BJ (cell line): Measurements from ENCODE around the gene PARD3. TPM values are rescaled to one million over a fixed set of nuclear protein-coding genes. Genes with fewer than 3 reads are reported as not detected.
A peak's percentile ranks its signal among the peaks of the same experiment; 100 is the strongest.

ENCODE experiments used
- CTCF ChIA-PET: fragments of 350-600 bp; formaldehyde crosslinking; extraction: SDS; loops from one replicate; lab custom pipeline; 2021; ENCODE audit warnings: antibody characterized with exemption, inconsistent platforms; lab: Yijun Ruan, JAX
- POLR2A ChIA-PET: fragments of 300-600 bp; sonication (Branson Sonifier 250); formaldehyde crosslinking; extraction: SDS; loops from one replicate; lab custom pipeline; 2021; ENCODE audit warnings: antibody characterized with exemption; lab: Charles Lee
- DNase-seq: peaks from one replicate; pipeline ENCODE4 v3.0.0-alpha.2; 2011; ENCODE audit warnings: low read depth
- H3K27me3 ChIP-seq: 2 replicates; pipeline ENCODE4 v1.6.0; 2011; ENCODE audit warnings: low read length; ENCODE audit not compliant: control insufficient read depth, insufficient read depth
- H3K36me3 ChIP-seq: 2 replicates; pipeline ENCODE4 v1.5.1; 2011; ENCODE audit warnings: low read length; ENCODE audit not compliant: control insufficient read depth, insufficient read depth
- H3K4me3 ChIP-seq: 2 replicates; pipeline ENCODE4 v1.5.1; 2011; ENCODE audit warnings: low read depth, mild to moderate bottlenecking, control low read depth, low read length
- polyA plus RNA-seq: library from polyadenylated mRNA; depleted of rRNA; stranded (reverse); fragments of >200 nt; gene quantifications from 2 replicates; pipeline ENCODE4 v1.2.3, GENCODE V29; 2011
- TF ChIP-seq, protein P1 (sequence below): IDR thresholded peaks from 2 replicates; pipeline ENCODE4 v1.5.1; 2011; ENCODE audit warnings: low read depth, mild to moderate bottlenecking, control low read depth, inconsistent platforms, low read length, moderate library complexity; ENCODE audit not compliant: insufficient read depth

The PARD3 gene
- polyA plus RNA-seq, 1 experiment: 17.7 TPM

DNA sequence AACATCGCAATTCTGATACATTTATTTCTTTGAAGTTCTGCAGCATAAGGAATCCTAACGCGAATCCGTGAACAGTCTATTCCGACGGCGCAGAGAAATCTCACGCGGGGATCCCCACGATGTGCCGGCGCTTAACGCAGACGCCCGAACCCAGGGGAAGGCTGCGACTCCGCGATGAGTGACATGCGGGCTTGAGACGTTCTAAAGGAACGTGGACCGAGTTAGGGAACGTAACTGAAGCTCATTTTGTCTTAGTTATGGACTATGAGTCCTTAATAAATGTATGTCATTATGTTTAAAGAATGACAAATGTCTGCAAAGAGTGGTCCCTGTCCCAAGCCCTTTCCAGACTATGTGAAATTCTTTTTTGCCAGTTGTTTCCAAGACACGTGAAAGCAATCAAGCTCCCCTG is 995 bp upstream of the PARD3 start:
- CTCF ChIA-PET: interaction anchor here (1.4 to 2.6 kb wide), 2 partner anchors 9 to 92 kb away, joined by 6 to 9 read pairs; no protein-coding TSS in a partner anchor
- TF ChIP-seq, protein P1, sequence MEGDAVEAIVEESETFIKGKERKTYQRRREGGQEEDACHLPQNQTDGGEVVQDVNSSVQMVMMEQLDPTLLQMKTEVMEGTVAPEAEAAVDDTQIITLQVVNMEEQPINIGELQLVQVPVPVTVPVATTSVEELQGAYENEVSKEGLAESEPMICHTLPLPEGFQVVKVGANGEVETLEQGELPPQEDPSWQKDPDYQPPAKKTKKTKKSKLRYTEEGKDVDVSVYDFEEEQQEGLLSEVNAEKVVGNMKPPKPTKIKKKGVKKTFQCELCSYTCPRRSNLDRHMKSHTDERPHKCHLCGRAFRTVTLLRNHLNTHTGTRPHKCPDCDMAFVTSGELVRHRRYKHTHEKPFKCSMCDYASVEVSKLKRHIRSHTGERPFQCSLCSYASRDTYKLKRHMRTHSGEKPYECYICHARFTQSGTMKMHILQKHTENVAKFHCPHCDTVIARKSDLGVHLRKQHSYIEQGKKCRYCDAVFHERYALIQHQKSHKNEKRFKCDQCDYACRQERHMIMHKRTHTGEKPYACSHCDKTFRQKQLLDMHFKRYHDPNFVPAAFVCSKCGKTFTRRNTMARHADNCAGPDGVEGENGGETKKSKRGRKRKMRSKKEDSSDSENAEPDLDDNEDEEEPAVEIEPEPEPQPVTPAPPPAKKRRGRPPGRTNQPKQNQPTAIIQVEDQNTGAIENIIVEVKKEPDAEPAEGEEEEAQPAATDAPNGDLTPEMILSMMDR: no peak
- Histone ChIP-seq H3K27me3 (no peaks in the 10 kb centered on the region), H3K4me3 (peak overlapping the region; percentile 68), H3K36me3 (no peaks in the 10 kb centered on the region)
- no peak for DNase-seq
- POLR2A ChIA-PET: no interaction called here

DNA sequence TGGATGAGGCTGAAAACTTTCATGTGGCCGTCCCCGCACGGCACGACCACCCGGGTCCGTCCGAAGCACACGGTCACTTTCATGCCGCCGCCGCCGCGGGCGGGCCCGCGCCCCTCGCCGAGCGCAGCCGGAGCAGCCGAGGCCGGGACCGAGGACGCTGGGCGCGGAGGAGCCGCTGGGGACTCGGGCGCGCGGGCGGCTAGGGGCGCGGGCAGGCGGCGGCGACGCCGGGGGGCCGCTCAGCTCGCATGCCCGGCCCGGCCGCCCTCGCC is 247 bp downstream of the PARD3 start:
- no peaks in the 10 kb centered on the region for H3K36me3 ChIP-seq
- no peak for DNase-seq
- H3K27me3 ChIP-seq: no peaks in the 10 kb centered on the region
- POLR2A ChIA-PET: no interaction called here
- peak overlapping the region; percentile 68 for H3K4me3 ChIP-seq
- TF ChIP-seq, protein P1: no peak
- CTCF ChIA-PET: interaction anchor here (1.3 kb wide), 1 partner anchor 17 kb away, joined by 3 read pairs; no protein-coding TSS in a partner anchor

DNA sequence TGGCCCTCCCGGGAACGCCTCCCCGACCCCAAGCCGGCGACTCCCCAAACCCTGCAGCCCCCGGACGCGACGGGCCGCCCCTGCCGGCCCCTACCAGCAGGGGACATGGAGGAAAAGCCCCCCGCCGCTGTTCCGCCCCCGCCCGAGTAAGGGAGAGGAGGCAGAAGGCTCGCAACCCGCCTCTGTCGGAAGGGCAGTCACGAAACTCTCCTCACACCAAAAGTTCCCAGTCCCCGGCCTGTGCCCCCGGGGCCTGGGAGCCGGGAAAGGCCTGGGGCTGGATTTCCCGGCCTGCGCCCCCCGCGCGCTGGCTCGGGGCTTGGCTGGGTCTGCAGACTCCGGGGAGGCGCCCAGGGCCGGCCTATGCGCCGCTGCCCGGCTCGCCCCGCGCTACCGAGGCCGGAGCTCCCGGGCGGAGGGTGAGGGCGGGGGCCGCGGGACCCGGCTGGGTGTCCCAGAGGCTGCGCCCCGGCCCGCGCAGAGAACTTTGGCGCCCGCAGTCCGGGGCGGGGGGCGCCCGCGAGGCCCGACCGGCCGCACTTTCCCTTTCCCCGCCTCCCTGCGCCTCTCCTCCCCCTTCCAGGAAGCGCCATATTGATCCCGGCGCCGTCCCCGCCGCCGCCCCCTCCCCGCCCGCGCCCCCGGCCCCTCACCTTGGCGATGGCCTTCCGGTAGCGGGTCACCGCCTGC is 728 bp downstream of the PARD3 start:
- CTCF ChIA-PET: interaction anchor here (1.3 kb wide), 1 partner anchor 17 kb away, joined by 3 read pairs; no protein-coding TSS in a partner anchor
- Histone ChIP-seq H3K27me3 (no peaks in the 10 kb centered on the region), H3K36me3 (no peaks in the 10 kb centered on the region), H3K4me3 (peak overlapping the region; percentile 68)
- TF ChIP-seq, protein P1: peak; percentile 11; the same call in 1 of the 2 replicates
- DNase-seq: no peak
- POLR2A ChIA-PET: no interaction called here

DNA sequence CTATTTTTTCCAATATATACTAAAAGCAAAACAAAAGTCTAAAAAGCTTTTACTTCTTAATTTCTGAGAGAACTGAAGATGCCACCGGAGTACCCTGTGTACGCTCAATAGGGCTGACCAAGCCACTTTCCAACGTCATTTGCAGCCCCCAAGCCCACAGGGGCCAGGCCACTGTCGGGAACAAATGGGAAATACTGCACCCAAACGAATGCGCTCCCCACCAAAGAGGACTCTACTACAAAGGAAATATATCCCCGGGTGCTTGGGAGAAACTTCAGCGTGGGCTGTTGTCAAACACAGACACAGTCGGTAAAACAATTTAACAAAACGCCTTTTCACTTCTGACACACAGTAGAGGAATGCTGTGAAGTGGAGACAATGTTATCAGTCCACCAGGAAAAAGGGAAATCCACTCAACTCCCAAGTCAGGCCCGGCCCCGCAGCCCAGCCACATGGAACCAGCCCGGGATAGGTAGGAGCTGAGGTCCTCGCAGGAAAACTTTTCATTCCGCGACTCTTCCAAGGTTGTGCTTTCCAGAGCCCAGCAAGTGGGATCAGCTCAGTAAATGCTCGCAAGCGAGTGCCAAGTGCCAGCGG is 1.4 kb downstream of the PARD3 start:
- TF ChIP-seq, protein P1: no peak
- Histone ChIP-seq H3K27me3 (no peaks in the 10 kb centered on the region), H3K4me3 (peak overlapping the region; percentile 68), H3K36me3 (no peaks in the 10 kb centered on the region)
- DNase-seq: no peak
- ChIA-PET CTCF (interaction anchor here (1.3 kb wide), 1 partner anchor 16 kb away, joined by 3 read pairs; no protein-coding TSS in a partner anchor), POLR2A (no interaction called here)

DNA sequence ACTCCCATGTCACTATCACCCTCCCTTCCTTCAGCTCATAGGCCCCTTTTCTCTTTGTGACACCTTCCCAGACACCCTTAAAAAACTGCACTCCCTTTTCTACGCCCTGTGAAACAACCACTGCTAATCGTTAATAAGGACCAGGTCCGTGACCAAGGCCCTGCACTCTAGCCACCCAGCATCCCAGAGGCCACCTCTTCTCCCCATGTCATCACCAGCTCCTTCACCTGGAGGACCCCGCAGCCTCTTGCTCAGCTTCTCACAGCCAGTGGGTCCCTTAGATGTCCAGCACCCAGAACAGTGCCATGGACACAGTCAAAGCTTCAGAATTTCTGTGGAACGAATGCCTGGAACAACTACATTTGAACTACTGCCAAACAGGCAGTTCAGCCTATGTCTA is 2.3 kb downstream of the PARD3 start:
- no peak for DNase-seq
- ChIA-PET CTCF (no interaction called here), POLR2A (no interaction called here)
- no peak overlapping the region for H3K4me3 ChIP-seq
- H3K27me3 ChIP-seq: no peaks in the 10 kb centered on the region
- no peaks in the 10 kb centered on the region for H3K36me3 ChIP-seq
- TF ChIP-seq, protein P1: no peak
